Non-pigmented ciliary epithelial cell (primary cell): ENCODE measurements around the gene DMGDH.

ENCODE experiments used
- DNase-seq: peaks from one replicate; pipeline ENCODE4 v3.0.0-alpha.2; 2010; ENCODE audit warnings: low read depth

The DMGDH gene

DNA sequence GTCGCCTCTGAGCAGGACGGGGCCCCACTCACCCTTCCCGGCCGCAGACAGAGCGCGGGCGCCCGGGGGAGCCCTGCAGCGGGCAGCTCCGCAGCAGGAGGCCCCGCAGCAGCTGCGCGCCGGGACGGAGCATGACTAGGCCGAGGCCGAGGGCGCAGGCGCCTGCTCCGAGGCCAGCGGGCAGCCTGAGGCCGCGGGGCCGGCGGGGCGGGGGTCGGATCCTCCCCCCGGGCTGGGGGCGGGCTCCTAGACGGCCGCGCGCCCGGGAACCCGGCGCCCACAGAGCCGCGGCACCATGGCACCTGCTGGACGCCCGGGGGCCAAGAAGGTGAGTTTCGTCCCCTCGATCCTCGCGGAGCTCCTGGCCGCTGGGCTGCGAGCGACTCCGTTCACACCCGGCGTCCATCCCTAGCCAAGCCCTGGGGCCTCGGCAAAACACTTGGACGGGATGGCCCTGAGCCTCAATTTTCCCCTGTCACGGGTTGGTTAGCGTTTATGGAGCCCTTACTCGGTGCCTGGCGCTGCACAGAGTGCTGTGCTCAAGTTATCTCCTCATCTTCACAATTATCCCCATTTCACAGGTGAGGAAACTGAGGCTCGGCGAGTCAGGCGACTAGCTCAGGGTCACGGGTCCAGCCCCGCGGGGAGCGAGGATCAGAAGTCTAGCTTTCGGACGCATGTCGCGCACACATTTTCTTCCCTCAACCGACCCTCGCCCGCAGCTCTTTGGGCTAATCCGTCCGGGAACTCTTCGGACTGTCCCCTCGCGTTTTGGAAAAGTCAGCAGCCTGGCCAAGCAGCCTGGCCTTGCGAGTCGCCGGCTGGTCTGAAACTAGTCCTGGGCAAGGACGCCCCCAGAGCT is at the start of gene DMGDH, which contains the start of gene BHMT2:
TSS of gene DMGDH (minus strand) at position 187 of the 862 bp plus-strand sequence. CDS start at position 133, 54 bp downstream.
TSS of gene BHMT2 (plus strand) at position 280 of the 862 bp plus-strand sequence. CDS start at position 296, 16 bp downstream.
- no peak for DNase-seq

DNA sequence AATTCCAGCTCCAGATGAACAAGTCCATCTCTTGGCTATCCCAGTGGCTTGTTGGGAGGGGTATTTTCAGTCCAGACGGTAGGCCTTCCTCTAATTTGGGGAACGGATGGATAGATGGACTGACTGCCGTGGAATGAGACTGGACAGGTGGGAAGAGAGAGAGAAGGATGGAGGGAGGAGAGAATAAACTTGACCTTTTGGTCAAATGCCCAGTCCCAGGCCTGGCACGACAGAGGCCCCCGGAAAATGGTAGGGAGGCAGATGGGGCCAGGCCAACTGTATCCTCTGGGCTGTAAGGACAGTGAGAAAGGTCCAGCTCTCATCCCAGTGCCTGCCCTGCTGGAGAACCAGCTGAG is 43.2 kb upstream of the DMGDH start:
- no peak for DNase-seq

DNA sequence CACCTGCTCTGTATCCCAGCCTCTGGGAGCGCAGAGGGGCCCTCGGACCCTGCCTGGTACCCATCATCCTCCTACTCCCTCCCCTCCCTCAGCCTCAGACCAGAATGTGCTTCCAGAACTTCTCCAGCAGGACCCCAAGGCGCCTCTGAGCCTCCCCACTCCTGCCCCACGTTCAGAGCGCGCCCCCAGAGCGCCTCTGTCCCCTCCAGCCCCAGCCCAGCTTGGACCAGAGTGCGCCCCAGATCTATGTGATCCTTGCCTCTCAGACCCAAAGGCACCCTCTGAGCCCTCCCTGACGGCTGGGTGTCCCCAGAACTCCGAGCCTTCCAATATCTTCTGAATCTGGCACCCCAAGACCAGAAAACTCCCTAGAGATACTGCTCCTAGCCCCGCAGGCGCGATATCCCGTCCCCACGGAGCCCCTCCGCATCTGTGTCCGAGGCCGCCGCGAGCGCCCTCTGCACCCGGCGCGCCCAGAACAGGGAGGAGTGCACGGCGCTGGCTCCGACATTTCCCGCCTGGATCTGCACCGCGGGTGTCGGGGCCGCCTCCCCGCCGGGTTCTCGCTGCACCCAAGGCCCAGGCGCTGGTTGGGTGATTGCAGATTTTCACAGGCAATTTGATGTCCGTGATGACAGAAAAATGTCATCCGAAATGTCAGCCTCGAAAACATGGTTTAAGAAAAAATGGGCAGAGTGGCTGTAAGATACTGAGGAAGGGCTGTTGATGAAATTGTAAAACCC is 42.7 kb upstream of the DMGDH start:
- no peak for DNase-seq

DNA sequence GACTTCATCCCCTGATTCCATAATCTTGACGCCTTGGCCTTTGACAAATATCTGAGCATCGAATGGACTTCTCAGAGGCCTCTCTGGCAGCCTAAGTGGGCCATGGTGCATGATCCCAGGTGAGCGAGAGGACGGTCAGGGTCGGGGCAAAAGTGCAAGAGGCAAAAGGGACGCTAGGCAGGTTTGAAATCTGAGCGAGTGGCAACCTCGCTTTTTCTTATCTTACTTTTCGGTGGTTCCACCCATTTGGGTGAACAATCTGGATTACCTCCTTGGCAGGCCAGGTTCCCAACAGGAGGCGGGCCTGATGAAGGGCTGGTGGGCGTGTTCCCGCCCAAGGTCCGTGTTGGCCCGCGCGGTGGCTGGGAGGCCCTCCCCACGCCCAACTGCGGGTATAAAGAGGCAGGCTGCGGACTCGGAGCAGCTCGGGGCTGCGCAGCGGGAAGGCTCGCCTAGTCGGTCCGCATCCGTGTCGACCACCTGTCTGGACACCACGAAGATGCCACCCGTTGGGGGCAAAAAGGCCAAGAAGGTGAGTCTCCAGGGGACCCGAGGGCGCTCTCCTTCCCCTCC is 42.0 kb upstream of the DMGDH start, which contains the start of gene BHMT:
TSS of gene BHMT (plus strand) at position 423 of the 573 bp plus-strand sequence. CDS start at position 500, 77 bp downstream.
- no peak for DNase-seq

DNA sequence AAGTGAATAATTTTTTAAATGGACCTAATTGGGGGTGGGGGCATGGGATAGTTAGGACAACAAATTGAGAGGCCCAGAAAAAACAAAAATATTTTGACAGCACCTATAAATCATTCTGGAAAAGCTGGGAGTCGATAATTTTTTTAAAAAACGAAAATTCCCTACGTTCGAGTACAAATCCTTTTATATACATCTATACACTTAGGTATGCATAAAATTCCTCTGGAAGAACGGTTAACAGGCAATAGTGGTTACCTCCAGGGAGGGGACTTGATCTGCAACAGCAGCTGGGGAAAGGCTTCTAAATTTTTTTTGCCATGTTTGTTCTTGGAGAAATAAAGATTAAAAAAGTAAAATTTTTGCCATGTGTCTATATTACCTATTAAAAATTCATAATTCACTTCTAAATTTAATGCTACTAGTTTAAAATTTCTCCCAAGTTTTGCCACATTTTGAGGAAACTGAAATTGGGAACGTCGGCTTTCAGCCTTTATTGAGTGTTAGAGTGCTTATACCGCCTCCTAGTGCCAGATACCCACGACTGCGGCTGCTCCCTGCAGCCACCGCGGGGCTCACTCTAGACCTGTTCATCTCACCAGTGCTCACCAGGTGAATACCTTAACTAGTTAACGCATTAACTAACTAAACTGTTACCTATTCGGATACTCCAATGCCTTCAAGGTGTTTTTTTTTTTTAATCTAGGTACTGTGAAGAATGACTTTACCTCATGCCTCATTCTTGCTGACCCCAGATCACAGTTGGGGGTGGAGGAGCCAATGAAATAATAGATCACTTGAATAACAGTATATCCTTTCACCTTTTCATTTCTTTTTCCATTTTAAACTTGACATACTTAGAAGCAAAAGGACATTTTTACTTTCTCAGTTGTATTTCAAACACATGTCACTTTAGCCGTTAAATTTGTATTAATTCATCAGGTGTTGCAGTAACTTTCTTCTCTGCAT is 40.3 kb upstream of the DMGDH start:
- DNase-seq, result no peak

DNA sequence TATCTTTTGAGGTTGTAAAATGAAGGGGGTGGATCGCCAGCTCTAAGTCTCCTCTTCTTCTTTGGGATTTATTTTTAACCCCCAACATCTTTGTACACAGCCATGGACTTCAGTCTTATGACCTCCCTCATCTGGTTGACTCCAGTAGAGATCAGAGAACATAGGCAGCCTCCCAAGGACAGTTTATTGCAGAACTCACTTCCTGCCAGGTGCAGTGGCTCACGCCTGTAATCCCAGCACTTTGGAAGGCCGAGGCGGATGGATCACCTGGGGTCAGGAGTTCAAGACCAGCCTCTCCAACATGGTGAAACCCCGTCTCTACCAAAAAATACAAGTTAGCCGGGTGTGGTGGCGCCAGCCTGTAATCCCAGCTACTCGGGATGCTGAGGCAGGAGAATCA is 39.3 kb upstream of the DMGDH start:
- no peak for DNase-seq

DNA sequence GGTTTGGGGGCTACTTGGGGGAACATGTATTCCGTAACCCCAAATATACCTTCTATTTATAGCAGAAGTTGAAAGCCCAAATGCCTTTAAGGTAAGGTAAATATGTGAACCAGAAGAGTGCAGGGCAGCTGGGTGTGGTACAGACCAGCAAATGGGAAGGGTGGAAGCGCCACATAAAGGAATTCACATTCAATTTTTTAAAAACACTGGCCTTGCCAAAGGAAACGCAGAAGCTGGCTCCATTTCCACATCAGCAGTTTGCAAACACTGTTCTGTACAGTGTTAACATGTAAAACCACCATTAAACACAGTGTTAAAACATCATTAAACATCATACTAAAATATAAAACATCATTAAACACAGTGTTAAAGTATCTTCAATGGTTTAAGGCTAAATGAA is 38.6 kb upstream of the DMGDH start:
- DNase-seq, result no peak

DNA sequence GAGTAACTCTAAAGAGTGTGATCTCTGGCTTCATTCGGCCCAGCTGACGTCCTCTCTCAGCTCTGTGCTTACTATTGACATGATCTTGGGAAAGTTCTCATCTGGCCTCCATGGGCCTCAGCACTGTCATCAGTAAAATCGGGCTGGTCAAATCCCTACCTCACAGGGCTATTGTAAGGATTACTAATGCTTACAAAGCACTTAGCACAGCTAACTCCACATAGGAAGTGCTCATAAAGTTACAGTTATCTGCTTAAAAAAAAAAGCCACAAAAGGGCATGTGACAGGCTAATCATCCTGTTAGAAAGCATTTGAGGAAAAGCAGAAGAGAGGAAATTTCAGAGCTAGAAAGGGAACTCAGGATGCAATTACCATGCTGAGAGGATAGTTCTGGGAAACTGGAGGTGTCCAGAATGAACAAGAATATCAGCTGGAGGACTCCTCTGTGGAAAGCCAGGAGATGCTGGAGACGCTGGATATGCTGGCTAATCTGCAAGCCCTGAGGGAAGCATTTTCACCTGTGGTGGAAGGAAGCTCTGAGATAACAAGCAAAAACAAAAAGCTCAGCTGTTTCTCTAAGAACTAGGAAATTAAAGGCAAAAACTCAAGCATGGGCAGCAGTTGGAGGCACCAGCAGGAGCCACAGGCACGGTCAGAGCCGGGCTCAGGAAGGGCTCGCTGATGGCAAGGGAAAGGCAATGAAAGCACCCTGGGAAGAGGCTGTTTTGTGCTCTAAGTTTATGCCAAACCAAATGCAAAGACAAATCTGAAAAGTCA is 37.7 kb upstream of the DMGDH start:
- no peak for DNase-seq

DNA sequence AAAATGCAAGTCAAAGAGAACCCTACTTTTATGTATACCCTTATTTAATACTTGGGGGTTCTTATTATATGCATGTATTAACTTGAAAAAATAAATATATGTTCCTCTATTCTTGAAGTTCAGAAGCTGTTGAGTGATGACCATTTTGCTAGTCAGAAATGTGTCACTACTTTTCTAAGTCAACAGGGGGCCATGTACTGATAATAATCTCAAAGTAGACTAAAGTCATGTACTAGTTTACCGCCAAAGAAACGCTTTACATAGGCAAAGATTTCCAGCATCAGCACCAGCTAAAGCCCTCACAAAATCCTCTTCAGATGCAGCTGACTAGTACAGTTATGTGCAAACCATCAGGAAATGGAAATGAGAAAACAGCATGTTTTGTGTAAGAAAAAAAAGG is 36.4 kb upstream of the DMGDH start:
- no peak for DNase-seq

DNA sequence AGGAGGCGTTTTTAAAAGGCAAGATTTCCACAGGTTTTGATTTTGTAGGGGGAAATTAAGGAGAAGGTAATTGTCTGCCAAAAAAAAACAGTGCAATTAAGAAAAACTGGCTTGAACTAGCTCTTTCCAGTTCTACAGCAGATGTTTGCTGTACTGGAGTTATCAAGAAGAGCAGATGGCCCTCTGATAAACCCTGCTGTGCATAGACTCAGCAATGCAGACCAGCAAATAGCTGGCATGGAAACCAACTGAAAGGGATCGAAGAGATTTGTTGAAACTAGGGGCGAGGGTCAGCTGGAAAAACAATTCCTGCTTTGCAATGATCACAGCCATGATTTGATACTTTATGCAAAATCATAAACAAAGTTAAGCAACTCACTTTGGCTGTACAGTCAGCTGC is 24.3 kb upstream of the DMGDH start:
- DNase-seq, result no peak

DNA sequence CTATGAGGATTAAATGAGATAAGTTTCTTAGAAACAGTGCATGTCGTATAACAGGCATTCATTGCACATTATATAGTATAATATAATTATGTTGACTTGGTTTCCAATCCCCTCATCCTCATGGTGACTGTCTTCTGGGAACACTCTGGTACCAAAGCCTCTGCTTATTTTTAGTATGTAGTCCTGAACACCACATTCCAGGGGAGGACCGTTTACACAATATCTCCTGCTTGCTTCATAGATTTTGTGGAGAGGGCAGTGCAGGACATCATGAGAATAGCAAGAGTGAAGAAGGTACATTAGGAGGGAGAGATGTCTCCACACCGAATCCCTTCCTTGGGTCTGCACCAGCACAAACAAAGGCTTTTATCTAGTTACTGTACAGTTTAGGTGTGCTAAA is 21.6 kb upstream of the DMGDH start:
- no peak for DNase-seq

DNA sequence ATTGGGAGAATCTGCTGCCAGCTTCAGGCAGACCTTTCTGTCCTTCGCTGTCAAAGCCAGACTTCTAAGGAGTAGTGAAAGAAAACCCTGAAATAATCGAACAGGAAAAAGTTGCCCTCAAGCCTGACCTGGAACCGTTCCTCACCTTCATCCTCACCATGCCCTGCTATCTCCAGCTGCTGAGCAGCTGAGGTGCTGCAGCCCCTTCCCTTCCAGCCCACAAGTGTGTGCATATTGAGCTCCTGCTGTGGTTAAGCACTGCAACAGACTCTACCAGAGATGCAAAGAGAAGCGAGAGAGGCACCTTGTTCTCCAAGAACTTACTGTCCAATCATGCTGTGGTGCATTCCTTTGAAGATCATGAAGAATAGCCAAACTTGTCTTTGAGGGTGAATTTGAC is 19.0 kb upstream of the DMGDH start:
- no peak for DNase-seq

DNA sequence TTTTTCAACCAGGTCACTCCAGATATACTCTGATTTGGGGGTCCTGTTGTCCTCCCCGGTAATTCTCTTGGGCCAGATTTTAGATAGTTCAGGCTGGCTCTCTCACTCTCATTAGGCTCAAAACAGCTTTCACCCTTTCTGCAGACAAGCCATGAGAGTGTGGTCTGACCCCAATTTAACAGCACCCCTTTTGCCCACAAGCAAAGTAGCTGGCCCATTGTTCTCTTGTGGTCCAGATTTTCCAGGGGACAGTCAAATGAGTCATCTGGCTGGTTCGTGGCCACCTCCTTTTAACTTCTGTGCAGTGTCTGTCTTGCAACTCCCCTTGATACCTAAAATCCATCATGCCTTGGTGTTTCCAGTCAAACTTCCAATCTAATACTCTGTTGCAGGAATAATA is 16.6 kb upstream of the DMGDH start:
- DNase-seq, result no peak

DNA sequence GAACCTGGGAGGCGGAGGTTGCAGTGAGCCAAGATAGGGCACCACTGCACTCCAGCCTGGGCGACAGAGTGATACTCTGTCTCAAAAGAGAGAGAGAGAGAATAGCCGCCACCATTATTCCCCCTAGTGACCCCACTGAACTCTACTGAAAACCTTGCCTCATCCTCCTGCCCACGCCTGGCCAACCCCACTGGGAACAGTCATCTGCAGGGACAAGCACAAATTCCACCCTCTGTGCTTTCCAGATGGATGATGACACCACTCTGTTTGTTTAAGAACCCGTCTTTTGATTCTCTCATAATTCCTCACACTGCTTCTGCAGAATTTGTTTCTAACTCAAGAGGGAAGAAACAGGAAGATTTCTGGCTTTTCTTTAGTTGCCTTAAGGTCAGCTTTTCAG is 12.3 kb upstream of the DMGDH start:
- DNase-seq, result no peak

DNA sequence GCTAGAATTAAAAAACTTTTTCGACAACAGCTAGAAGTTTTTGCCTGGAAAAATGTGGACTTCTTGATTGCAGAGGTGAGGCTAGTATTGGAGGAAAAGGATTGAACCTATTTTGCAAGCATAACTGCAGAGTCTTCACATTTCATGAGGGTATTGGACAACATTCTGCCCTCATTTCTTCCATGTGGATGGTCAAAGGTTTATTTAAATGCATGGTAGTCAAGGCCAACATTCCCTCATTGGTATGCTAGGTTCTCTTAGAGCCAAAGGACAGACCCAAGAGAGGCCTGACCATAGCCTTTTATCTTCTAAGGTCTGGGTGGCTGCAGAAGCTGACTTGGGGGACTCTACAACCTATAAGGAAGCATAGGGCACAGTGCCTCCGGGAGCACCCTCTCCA is 11.3 kb upstream of the DMGDH start:
- no peak for DNase-seq

DNA sequence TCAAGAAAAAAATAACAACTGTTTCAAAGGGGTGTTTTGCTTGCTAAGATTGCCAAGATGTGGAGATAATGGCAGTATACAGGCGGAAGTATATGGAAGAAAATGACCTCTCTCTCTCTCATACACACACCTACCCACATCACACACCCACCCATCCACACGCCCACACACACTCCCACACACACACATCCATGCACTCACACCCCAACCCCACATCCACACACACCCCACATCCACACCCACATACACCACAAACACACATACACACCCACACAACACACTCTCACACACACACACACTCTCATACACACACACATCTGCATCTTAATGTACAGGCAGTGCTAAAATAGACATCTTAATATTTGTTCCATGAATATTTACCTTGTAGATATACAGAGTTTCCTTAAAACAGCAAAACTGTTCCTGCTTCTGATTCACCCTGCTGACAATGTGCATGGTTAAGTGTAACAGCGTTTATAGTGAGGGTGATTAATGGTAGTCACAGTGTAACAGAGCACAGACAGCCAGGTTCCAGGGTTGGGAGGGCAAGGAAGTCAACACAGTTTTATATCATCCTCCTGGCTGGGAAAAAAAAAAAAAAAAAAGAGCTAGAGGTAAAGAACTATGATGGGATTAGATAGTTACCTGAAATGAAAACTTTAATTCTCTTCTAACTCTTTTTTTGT is 8.3 kb upstream of the DMGDH start:
- no peak for DNase-seq

DNA sequence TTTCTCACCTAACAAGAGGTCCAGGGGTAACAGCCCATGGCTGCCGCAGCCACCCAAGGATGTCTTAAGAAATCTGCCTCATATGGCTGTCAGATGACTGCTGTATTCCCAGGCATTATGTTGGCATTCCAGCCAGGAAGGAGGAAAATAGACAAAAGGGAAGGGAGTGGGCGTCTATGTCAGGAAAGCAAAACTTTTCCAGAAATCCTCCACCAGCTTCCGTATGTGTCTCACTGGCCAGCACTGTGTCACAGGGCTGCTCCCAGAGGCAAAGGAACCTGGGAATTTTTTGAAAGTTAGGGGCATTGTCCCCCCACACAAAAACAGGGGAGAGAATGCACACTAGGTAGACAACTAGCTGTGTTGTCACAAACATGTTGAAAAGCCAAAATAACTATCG is 7.3 kb upstream of the DMGDH start:
- DNase-seq, result no peak

DNA sequence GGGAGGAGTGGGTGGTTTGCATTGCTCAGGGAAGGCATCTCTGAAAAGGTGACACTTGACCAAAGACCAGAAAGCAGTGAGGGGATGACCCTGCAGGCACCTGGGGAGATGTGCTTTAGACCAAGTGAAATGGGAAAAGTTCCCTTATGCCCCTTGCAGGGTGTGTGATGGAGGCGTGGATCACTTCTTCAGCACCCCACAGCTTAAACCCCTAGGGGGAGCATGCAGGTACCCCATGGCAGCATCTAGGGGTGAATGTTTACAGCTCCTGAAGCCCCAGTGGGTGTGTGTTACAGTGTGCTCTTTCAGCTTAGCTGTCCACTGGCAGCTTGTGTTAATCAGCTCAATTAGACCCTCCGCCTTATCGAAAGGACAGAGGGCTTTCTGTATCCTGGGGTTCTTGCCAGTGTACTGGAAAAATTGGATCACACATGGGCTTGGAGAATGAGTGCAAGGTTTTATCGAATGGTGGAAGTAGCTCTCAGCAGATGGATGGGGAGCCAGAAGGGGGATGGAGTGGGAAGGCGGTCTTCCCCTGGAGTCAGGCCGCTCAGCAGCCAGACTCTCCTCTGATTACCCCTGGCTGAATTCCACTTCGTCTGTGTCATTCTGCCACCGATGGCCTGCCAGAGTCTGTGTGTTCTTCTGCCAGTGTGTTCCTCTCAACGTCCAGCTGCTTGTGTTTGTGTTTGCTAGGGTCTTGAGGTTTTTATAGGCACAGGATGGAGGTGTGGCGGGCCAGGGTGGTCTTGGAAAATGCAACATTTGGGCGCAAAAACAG is 6.4 kb upstream of the DMGDH start:
- DNase-seq, result no peak

DNA sequence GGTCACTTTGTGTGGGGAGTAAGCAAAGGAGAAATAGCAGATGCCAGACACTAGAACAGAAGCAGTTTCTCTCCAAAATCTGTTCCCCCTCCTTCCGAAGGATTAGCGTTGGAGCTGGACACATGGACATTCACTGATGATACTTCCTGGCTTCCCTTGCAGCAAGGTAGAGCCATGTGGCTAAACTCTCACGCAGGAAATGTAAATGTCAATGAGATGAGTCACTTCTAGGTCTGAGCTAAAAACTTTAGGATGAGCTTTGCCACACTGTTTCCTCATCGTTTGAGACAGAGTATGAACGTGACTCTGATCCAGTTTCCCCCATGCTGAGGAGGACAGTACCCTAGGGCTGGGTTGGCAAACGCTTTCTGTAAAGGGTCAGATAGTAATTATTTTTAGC is 5.2 kb upstream of the DMGDH start:
- DNase-seq, result peak; percentile 19

DNA sequence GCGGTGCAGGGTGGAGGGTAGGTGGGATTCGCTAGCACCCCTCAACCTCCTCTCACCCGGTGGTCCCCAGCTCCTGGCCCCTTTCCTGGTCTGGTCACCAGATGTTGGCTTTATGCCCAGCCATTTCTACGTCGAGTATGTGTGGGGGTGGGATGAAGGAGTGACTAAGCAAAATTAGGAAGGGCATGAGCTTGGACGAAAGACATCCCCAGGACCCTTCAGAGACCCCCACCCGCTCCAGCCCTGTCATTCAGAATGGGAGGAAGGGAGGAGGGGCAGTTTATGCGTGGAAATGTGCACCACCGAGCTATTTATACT is 835 bp upstream of the DMGDH start:
- DNase-seq, result no peak
